PC-9 (cell line): ENCODE measurements around the gene GRK4. TPM values are rescaled to one million over a fixed set of nuclear protein-coding genes. Genes with fewer than 3 reads are reported as not detected.
"Not testable (repeated sequence)": the region's sequence is repeated elsewhere in the genome, so short reads cannot be mapped to it uniquely, and the experiment has no call there.

Experiments used
- BruUV-seq: library from RNA; stranded (reverse); fragments of 400-500 nt; replicated peaks from 2 replicates; lab custom pipeline; 2021; lab: Mats Ljungman, UMichigan
- CTCF ChIA-PET: fragments of 300-600 bp; sonication (Branson Sonifier 250); formaldehyde crosslinking; loops from one replicate; lab custom pipeline; 2022; ENCODE audit warnings: antibody characterized with exemption; lab: Charles Lee
- POLR2A ChIA-PET: fragments of 300-600 bp; sonication (Branson Sonifier 250); formaldehyde crosslinking; loops from one replicate; lab custom pipeline; 2022; ENCODE audit warnings: antibody characterized with exemption; ENCODE audit not compliant: unreplicated experiment; lab: Charles Lee
- DNase-seq, 2 experiments: peaks; one replicate each; pipeline versions ENCODE4 v3.0.0 to v3.0.0-alpha.2; 2015 to 2022; ENCODE audit warnings: mixed read lengths in 1 of 2
- H2AFZ ChIP-seq: fragments of 200-600 bp; sonication (generic); 2 replicates; pipeline ENCODE4 v1.8.1; 2017; ENCODE audit warnings: antibody characterized with exemption
- H3F3A ChIP-seq: fragments of 200-600 bp; sonication (generic); 2 replicates; pipeline ENCODE4 v1.8.1; 2017; ENCODE audit warnings: antibody characterized with exemption, mild to moderate bottlenecking, low read depth; ENCODE audit not compliant: insufficient read depth
- H3K27ac ChIP-seq: fragments of 200-600 bp; sonication (generic); 2 replicates; pipeline ENCODE4 v1.6.1; 2016; ENCODE audit warnings: mixed run types
- H3K27me3 ChIP-seq: fragments of 200-600 bp; sonication (generic); 2 replicates; pipeline ENCODE4 v1.6.1; 2016; ENCODE audit warnings: low read depth, mixed run types; ENCODE audit not compliant: insufficient read depth
- H3K36me3 ChIP-seq: fragments of 200-600 bp; sonication (generic); 2 replicates; pipeline ENCODE4 v1.6.1; 2016; ENCODE audit warnings: low read depth, mixed run types
- H3K4me1 ChIP-seq: fragments of 200-600 bp; sonication (generic); replicated peaks from 2 replicates; pipeline ENCODE4 v1.6.1; 2016; ENCODE audit warnings: mixed run types; ENCODE audit not compliant: insufficient read depth
- H3K4me2 ChIP-seq: fragments of 200-600 bp; sonication (generic); 2 replicates; pipeline ENCODE4 v1.6.1; 2017; ENCODE audit warnings: mixed run types
- H3K4me3 ChIP-seq: fragments of 200-600 bp; sonication (generic); 2 replicates; pipeline ENCODE4 v1.6.1; 2016; ENCODE audit warnings: mixed run types
- H3K79me2 ChIP-seq: fragments of 200-600 bp; sonication (generic); 2 replicates; pipeline ENCODE4 v1.6.1; 2017; ENCODE audit warnings: low read depth, mixed run types
- H3K9me2 ChIP-seq: fragments of 200-600 bp; sonication (generic); 2 replicates; pipeline ENCODE4 v1.8.1; 2017; ENCODE audit warnings: mild to moderate bottlenecking; ENCODE audit not compliant: insufficient read depth
- H3K9me3 ChIP-seq: fragments of 200-600 bp; sonication (generic); 2 replicates; pipeline ENCODE4 v1.8.1; 2016; ENCODE audit warnings: low read depth; ENCODE audit not compliant: insufficient read depth
- H4K20me1 ChIP-seq: fragments of 200-600 bp; sonication (generic); 2 replicates; pipeline ENCODE4 v1.8.1; 2017; ENCODE audit not compliant: insufficient read depth
- CTCF ChIP-seq: fragments of 200-600 bp; sonication (generic); conservative IDR thresholded peaks from 2 replicates; pipeline ENCODE4 v1.6.1; 2017; ENCODE audit warnings: mixed run types, antibody characterized with exemption, mild to moderate bottlenecking, moderate library complexity
- EZH2 ChIP-seq: fragments of 200-600 bp; sonication (generic); IDR thresholded peaks from 2 replicates; pipeline ENCODE4 v1.8.0; 2017; ENCODE audit warnings: antibody characterized with exemption, low read depth
- intact Hi-C: fragments of 100-400 bp; cut with micrococcal nuclease; formaldehyde crosslinking; loops from one replicate; pipeline ENCODE4 v1.10.0; 2022; ENCODE audit not compliant: unreplicated experiment
- total RNA-seq: library from RNA; stranded (reverse); gene quantifications from 2 replicates; pipeline ENCODE4 v1.2.3, GENCODE V29; 2021

The GRK4 gene
- total RNA-seq, 1 experiment from 2014 or later: 3.1 TPM

- Histone ChIP-seq H3K4me2 (peak overlapping the region; percentile 93), H3K27ac (peak overlapping the region; percentile 78), H2AFZ (no peak overlapping the region), H3K4me1 (peaks cover 26% of the 10 kb centered on the region), H3K9me2 (no peaks in the 10 kb centered on the region), H3K79me2 (peaks cover 12% of the 10 kb centered on the region), H3K9me3 (no peaks in the 10 kb centered on the region), H3F3A (peaks cover 35% of the 10 kb centered on the region), H4K20me1 (peaks cover 13% of the 10 kb centered on the region), H3K27me3 (no peaks in the 10 kb centered on the region), H3K36me3 (no peaks in the 10 kb centered on the region), H3K4me3 (peak overlapping the region; percentile 65; the same call in 1 of the 2 replicates)
- BruUV-seq: no TSS peak
- TF ChIP-seq CTCF (no peak), EZH2 (no peak)
- intact Hi-C loops: loop anchor here (1.0 to 2.0 kb wide), 4 partner anchors 26 to 401 kb away; partner anchors contain the start of genes FAM193A, GRK4, NOP14 and TNIP2
- ChIA-PET CTCF (interaction anchor here (0.5 kb wide), 1 partner anchor 403 kb away, joined by 5 read pairs; no protein-coding TSS in a partner anchor), POLR2A (interaction anchor here (0.6 to 0.7 kb wide), 4 partner anchors 18 to 401 kb away, joined by 3 to 6 read pairs (median 4); no protein-coding TSS in a partner anchor)
- peak; percentile 91 to 96 for DNase-seq
Observed at GRCh38 chr4:2937146-2937857, 26.1 kb upstream of the GRK4 start.

- H3K27me3 ChIP-seq: no peaks in the 10 kb centered on the region
- no peak overlapping the region for H2AFZ ChIP-seq
- H4K20me1 ChIP-seq: peaks cover 13% of the 10 kb centered on the region
- POLR2A ChIA-PET: interaction anchor here (0.7 kb wide), 1 partner anchor 18 kb away, joined by 6 read pairs; no protein-coding TSS in a partner anchor
- H3K4me2 ChIP-seq: peak overlapping the region; percentile 93
- peak overlapping the region; percentile 78 for H3K27ac ChIP-seq
- no peaks in the 10 kb centered on the region for H3K9me3 ChIP-seq
- CTCF ChIA-PET: no interaction called here
- intact Hi-C loops: loop anchor here (1.0 to 2.0 kb wide), 4 partner anchors 25 to 401 kb away; partner anchors contain the start of genes FAM193A, GRK4, NOP14 and TNIP2
- no peak overlapping the region for H3K4me3 ChIP-seq
- DNase-seq: no peak
- no peaks in the 10 kb centered on the region for H3K9me2 ChIP-seq
- H3K79me2 ChIP-seq: peaks cover 12% of the 10 kb centered on the region
- no peaks in the 10 kb centered on the region for H3K36me3 ChIP-seq
- TF ChIP-seq EZH2 (no peak), CTCF (no peak)
- peaks cover 26% of the 10 kb centered on the region for H3K4me1 ChIP-seq
- BruUV-seq: no TSS peak
- H3F3A ChIP-seq: peaks cover 35% of the 10 kb centered on the region
Observed at GRCh38 chr4:2937986-2938385, 25.4 kb upstream of the GRK4 start.

- Histone ChIP-seq H3K27ac (peak overlapping the region; percentile 78; the same call in 1 of the 2 replicates), H3K79me2 (peaks cover 12% of the 10 kb centered on the region), H4K20me1 (peaks cover 13% of the 10 kb centered on the region), H3K4me1 (peaks cover 26% of the 10 kb centered on the region), H3F3A (peaks cover 35% of the 10 kb centered on the region)
- CTCF ChIA-PET, BruUV-seq, H3K4me2 ChIP-seq, H3K9me3 ChIP-seq, intact Hi-C loops, H3K36me3 ChIP-seq, DNase-seq, POLR2A ChIA-PET, H3K9me2 ChIP-seq, H3K27me3 ChIP-seq, H2AFZ ChIP-seq, H3K4me3 ChIP-seq: not testable (repeated sequence)
Observed at GRCh38 chr4:2938411-2938810, 25.0 kb upstream of the GRK4 start.
